NCI-H2196 treated with DMSO at 0.1 percent for 48 hours (cell line): ENCODE results near the gene ADCY4.

Experiments
- DNase-seq: peaks from one replicate; lab custom pipeline; 2025; ENCODE audit not compliant: unreplicated experiment; lab: John Stamatoyannopoulos, UW

The ADCY4 gene

GRCh38 chr14:24299255-24300191 lies 35.3 kb downstream of the ADCY4 start, which contains the start of the genes DHRS1 and NOP9:
Gene DHRS1 (minus strand): TSS chr14:24299780. CDS start chr14:24299106, 674 bp downstream.
Gene NOP9 (plus strand): TSS chr14:24299850. CDS start chr14:24299955, 105 bp downstream.
- DNase-seq: peak; percentile 73

GRCh38 chr14:24298892-24299254 lies 36.0 kb downstream of the ADCY4 start:
- DNase-seq: no peak

DNA sequence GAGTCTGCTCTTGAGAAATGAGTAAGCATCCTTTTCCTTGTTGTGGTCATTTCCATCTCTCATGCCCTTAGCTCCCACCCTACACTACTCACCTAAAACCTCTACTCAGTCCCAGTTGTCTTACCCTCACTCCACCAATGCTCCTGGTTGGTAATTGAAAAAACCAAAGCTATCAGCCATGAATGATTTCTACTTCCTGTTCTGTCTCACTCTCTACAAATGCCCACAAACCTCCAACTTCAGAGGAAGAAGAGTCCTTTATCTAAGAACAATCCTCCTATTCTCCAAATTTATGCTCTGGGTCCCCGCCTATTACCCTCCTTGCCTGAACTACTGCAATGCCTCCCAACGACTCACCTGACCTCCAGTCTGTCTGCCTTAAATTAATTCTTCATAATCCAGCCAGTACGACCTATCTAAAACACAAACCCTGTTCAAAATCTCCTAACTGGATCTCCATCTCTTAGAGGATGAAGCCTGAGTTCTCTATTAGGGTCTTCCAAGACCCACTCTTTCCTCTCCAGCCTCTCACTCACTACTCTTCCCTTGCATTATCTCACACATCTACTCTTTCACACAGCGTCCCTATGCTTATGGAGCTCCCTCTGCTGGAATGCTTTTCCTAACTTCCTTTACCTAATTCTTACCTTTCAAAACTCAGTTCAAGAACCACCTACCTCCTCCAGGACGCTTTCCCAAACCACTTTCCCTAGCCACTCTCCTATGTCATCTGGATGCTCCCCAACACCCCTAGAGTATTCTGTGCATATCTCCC lies 37.5 kb downstream of the ADCY4 start:
- peak; percentile 24 for DNase-seq

- peak; percentile 67 for DNase-seq
These were observed 38.3 kb downstream of the ADCY4 start for GRCh38 chr14:24296341-24297157.

DNA sequence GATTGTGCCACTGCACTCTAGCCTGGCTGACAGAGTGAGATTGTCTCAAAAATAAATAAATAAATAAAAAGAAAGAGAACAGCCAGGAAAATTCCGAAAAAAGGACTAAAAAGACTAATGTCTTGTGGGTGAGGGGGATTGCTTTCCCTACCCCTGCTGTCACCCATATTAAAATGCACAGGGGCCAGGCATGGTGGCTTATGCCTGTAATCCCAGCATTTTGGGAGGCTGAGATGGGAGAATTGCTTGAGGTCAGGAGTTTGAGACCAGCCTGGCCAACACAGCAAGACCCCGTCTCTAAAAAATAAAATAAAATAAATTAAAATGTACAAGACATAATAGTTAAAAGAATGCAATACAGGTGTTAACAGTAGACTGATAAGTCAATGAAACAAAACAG lies 41.3 kb downstream of the ADCY4 start:
- no peak for DNase-seq

DNA sequence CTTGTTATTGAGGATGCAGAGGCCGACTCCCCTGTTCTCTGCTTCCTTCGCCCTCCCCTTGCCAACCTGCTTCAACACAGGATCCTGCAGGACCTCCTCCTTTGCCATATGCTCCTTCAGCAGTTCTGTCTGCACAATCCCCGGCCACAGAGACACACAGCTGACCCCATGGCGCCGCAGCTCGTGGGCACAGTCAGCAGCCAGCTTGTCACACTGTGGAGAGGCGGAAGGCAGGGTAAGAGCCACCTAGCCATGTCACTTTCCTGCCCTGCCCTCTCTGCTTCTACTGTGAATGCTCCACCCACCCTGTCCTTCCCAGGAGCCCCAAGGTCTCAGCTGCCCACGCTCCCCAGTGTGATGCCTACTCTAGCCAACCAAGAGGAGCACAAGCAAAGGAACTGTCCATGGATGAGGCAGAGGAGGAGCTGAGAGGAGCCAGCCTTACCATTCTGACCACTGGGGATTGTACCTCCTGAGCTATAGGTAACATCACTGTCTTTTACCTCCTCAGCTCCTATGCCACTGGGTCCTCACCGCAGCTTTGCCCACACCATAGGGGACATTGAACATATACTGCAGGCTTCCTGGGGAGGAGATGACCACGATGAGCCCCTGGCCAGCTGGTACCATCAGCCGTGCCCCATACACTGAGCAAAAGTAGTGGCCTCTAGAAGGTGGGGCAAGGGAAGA lies 42.6 kb downstream of the ADCY4 start:
- DNase-seq: no peak

- no peak for DNase-seq
These were observed 43.3 kb downstream of the ADCY4 start for GRCh38 chr14:24291446-24292117.

DNA sequence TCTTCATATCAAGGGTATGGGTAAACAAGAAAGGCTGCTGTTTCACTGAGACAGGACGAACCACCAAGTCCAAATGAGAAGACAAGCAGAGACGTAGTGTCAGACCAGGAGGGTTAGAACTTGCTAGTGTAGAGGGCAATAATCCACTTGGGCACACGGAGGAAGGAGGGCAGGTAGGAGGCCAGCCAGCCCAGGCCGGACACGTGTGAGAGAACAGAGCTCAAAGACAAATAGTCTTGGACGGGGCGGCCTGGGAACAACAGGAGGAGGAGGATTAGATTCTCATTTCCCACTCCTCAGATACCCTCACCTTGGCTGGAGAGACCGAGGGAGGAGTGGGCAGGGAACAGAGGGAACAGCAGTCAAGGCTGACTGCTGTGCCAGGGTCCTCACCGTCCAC lies 44.1 kb downstream of the ADCY4 start:
- no peak for DNase-seq

DNA sequence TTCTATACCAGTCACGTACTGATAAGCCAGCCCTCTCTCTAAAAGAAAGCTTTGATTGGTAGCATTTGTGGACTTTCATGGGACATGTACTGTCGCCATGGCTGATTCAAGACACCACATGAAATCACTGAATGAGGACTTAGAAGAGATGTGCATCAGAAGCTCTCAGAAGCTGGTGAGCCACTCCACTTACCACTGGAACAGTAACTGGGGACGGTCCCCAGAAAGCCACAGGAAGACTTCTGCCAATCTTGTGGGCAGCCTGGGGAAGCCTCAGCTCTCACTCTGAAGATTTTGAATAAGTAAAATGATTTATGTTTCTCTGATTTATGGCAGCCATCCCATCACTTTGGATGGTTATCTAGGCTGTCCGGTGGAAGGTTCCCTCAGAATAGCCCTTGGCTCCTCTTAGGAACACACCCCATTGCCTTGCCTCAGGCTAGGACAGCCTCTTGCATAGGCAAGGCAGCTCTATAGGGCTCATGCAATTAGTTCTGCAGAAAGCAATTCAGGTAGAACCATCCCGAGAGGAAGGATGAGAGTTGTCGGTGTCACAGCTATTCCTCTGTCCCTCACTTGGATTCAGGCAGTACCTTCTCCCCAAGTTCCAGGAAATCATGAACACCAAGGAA lies 45.1 kb downstream of the ADCY4 start:
- no peak for DNase-seq

GRCh38 chr14:24286996-24287395 lies 47.9 kb downstream of the ADCY4 start:
- DNase-seq: no peak

DNA sequence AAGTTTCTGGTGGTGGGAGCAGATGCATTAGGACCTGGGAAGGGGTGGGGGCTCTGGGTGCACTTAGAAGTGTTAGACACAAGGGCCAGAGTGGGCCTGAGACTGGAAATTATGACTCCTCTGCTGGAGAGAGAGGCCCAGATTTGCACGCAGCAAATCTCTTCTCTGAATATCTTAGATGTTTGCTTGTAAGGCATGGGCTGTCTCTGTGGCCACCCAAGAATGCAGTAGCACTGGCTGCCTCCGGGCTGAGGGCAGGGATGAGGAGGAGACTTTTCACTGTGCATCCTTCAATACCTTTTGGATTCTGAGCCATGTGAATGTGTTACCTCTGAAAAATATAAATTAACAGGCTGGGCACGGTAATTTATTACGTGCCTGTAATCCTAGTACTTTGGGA lies 49.5 kb downstream of the ADCY4 start:
- no peak for DNase-seq

DNA sequence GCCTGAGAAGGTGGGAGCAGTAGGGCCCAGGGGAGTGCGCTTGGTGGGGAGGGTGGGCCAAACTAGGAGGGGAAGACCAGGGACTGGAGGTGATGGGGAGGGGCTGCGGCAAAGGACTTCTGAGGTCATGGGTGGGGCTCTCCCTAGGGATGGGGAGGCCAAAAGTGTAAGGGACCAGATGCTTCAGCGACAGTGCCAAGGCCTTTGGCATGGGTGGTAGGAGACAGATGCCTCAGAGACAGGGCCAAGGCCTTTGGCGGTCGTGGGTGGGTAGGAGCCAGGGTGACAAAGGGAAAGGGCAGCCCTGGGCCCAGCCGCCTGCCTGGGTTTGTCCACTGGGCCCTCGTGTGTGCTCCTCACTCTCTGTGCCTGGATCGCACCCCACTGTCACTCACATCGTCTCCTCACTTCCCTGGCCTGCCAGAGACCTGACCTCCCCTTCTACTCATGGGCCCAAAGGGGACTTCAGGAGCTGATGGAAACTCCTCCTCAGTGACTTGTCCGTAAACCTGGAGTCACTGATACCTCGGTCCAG lies 50.3 kb downstream of the ADCY4 start:
- DNase-seq: no peak

DNA sequence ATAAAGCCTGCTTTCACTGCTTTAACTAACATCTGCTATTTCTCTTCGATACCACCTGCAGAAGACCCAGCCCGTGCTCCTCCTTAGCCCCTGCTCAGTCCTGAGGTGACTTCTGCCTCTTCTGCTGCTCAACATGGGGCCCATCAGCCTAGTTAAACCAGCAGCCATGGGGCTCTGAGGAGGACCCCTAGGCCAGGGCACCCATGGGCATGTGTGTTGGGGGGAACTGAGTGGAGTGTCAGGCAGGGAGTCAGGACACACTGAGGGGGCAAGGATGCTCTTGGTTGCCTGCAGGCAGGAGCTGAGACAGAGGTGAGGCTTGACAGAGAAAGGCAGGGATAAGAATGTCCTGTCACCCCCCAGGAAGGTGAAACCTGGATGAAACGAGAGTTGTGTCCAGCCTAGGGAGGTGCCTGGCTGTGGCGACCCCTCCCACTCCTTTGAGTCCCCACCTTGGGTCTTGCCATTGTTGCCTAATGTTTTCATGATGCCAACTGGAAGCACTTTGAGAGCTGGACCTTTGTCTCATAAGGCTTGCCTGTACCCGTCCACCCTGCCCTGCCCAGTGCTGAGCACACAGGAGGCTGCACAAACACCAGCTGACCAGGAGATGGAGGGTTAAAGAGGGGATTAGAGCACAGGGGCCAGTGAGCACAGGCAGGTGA lies 50.9 kb downstream of the ADCY4 start:
- no peak for DNase-seq

DNA sequence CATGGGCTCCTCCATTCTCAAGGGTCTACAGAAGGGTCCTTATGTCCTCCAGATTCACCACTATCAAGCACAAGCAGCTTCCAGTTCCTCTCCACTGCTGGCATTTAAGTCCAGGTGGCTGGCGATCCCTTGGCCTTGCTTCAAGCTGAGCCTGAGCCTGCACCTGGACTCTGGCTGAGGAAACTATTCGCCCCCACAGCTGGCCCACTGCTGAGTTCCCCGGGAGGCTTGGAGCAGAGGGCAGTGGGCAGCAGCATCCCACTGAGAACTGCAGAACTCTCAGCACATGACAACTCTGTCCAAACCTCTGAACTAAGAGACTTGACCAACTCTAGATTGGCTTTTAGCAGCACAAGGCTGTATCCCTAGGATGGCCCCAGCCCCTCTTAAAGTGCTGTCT lies 52.1 kb downstream of the ADCY4 start:
- DNase-seq: no peak

DNA sequence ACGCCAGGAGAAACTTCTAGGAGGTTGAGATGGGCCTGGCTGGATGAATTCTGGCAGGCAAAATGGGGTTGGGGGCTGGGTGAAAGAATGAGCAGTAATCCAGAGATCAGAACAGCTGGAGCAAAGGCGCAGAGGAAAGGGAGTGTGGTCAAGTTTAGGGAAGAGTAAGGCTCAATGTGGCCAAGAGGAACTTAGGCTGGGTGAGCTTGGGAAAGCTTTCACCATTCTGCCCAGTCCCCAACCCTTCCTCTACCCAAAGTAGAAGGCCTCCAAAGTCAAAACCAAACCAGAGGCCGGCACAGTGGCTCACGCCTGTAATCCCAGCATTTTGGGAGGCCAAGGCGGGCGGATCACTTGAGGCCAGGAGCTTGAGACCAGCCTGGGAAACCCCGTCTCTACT lies 53.2 kb downstream of the ADCY4 start:
- DNase-seq: no peak

- DNase-seq: no peak
These were observed 53.9 kb downstream of the ADCY4 start for GRCh38 chr14:24280797-24281460.

GRCh38 chr14:24279301-24280186 lies 55.3 kb downstream of the ADCY4 start:
- no peak for DNase-seq
